SK-N-SH treated with all-trans-retinoic acid at 6 μM for 48 hours (cell line): ENCODE measurements around the gene AKAP13.

Experiments
- GLIS3 ChIP-seq: fragments of 250-450 bp; sonication (Bioruptor Pico); IDR thresholded peaks from 2 replicates; pipeline ENCODE4 v1.5.0; 2020; ENCODE audit warnings: mild to moderate bottlenecking, moderate library complexity
- TF ChIP-seq, protein P1 (sequence below): fragments of 250-450 bp; sonication (Bioruptor Pico); IDR thresholded peaks from 2 replicates; pipeline ENCODE4 v1.8.0; 2020; ENCODE audit warnings: mild to moderate bottlenecking, moderate library complexity, borderline replicate concordance
- TF ChIP-seq, protein P2 (sequence below): fragments of 250-450 bp; sonication (Bioruptor Pico); IDR thresholded peaks from 2 replicates; pipeline ENCODE4 v1.5.0; 2020; ENCODE audit warnings: mild to moderate bottlenecking, moderate library complexity

DNA sequence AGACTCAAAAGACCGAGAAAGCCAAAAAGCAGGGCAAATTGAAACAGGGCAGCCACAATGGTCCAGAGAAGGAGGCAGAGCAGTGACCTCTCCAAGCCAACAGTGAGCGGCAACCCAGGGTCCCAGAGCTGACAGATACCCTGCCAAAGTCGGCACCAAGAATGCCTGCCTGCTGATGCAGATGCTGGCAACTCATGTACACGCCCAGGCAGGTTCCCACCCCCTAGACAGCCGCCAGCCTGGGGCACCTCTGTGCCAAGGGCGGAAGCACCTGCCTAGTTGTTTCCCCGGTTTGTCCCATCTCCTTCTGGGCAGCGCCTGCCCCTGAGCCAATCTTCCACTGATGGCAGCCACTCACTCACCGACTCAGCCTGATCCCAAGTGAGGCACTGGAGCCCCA is 392.3 kb downstream of the AKAP13 start:
- TF ChIP-seq, protein P1, sequence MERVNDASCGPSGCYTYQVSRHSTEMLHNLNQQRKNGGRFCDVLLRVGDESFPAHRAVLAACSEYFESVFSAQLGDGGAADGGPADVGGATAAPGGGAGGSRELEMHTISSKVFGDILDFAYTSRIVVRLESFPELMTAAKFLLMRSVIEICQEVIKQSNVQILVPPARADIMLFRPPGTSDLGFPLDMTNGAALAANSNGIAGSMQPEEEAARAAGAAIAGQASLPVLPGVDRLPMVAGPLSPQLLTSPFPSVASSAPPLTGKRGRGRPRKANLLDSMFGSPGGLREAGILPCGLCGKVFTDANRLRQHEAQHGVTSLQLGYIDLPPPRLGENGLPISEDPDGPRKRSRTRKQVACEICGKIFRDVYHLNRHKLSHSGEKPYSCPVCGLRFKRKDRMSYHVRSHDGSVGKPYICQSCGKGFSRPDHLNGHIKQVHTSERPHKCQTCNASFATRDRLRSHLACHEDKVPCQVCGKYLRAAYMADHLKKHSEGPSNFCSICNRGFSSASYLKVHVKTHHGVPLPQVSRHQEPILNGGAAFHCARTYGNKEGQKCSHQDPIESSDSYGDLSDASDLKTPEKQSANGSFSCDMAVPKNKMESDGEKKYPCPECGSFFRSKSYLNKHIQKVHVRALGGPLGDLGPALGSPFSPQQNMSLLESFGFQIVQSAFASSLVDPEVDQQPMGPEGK, result no peak
- TF ChIP-seq GLIS3 (CRISPR knock-in tag), result no peak
- TF ChIP-seq, protein P2, sequence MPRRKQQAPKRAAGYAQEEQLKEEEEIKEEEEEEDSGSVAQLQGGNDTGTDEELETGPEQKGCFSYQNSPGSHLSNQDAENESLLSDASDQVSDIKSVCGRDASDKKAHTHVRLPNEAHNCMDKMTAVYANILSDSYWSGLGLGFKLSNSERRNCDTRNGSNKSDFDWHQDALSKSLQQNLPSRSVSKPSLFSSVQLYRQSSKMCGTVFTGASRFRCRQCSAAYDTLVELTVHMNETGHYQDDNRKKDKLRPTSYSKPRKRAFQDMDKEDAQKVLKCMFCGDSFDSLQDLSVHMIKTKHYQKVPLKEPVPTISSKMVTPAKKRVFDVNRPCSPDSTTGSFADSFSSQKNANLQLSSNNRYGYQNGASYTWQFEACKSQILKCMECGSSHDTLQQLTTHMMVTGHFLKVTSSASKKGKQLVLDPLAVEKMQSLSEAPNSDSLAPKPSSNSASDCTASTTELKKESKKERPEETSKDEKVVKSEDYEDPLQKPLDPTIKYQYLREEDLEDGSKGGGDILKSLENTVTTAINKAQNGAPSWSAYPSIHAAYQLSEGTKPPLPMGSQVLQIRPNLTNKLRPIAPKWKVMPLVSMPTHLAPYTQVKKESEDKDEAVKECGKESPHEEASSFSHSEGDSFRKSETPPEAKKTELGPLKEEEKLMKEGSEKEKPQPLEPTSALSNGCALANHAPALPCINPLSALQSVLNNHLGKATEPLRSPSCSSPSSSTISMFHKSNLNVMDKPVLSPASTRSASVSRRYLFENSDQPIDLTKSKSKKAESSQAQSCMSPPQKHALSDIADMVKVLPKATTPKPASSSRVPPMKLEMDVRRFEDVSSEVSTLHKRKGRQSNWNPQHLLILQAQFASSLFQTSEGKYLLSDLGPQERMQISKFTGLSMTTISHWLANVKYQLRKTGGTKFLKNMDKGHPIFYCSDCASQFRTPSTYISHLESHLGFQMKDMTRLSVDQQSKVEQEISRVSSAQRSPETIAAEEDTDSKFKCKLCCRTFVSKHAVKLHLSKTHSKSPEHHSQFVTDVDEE, result no peak
